Nephron progenitor cell (in vitro differentiated cells): ENCODE data around the gene SPAG6.

ENCODE experiments used
- DNase-seq: peaks from one replicate; pipeline ENCODE4 v3.0.0; 2021
- H3K27ac Mint-ChIP-seq: 2 replicates; pipeline ENCODE4 v1.8.0; 2021; ENCODE audit warnings: mild to moderate bottlenecking, moderate library complexity, mixed read lengths
- H3K27me3 Mint-ChIP-seq: 2 replicates; pipeline ENCODE4 v1.8.0; 2021; ENCODE audit warnings: mild to moderate bottlenecking, low read depth, mixed read lengths; ENCODE audit not compliant: poor library complexity
- H3K36me3 Mint-ChIP-seq: 2 replicates; pipeline ENCODE4 v1.8.0; 2021; ENCODE audit warnings: low read depth, mixed read lengths
- H3K4me1 Mint-ChIP-seq: 2 replicates; pipeline ENCODE4 v1.8.0; 2021; ENCODE audit warnings: mixed read lengths
- H3K4me3 Mint-ChIP-seq: 2 replicates; pipeline ENCODE4 v1.8.0; 2021; ENCODE audit warnings: mild to moderate bottlenecking, moderate library complexity, mixed read lengths
- H3K9me3 Mint-ChIP-seq: 2 replicates; pipeline ENCODE4 v1.8.0; 2021; ENCODE audit warnings: mild to moderate bottlenecking, moderate library complexity, mixed read lengths
- CTCF ChIP-seq: fragments of 200-600 bp; sonication (generic); IDR thresholded peaks from 2 replicates; pipeline ENCODE4 v1.5.0; 2021; ENCODE audit warnings: antibody characterized with exemption

The SPAG6 gene

GRCh38 chr10:22455068-22455857 lies 110.0 kb downstream of the SPAG6 start:
- peaks cover 13% of the 10 kb centered on the region for H3K36me3 Mint-ChIP-seq
- TF ChIP-seq CTCF, result no peak
- no peak overlapping the region for H3K4me3 Mint-ChIP-seq
- H3K27ac Mint-ChIP-seq, result peak overlapping the region; percentile 31
- H3K4me1 Mint-ChIP-seq, result peaks cover 54% of the 10 kb centered on the region
- no peaks in the 10 kb centered on the region for H3K27me3 Mint-ChIP-seq
- peaks cover 23% of the 10 kb centered on the region for H3K9me3 Mint-ChIP-seq
- DNase-seq, result no peak

DNA sequence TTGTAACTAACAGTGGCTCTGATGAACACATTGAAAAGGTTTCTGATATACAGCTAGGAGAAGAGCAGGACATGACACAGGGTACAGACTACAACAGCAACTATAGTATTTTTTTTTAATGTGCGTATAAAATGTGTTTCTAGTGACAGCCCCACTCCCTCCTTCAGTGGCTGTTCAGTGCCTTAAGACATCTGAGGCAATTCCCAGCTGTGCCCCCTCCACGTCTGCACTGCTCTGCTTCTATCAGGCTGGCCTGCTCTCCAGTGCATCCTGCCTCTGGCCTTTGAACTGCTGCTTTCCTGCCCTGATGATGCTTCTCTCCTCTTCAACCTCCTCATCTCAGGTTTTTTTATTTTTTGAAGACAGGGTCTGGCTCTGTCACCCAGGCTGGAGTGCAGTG lies 111.2 kb downstream of the SPAG6 start:
- H3K27me3 Mint-ChIP-seq, result no peaks in the 10 kb centered on the region
- H3K36me3 Mint-ChIP-seq, result peaks cover 10% of the 10 kb centered on the region
- peaks cover 58% of the 10 kb centered on the region for H3K4me1 Mint-ChIP-seq
- no peak overlapping the region for H3K4me3 Mint-ChIP-seq
- DNase-seq, result no peak
- peak overlapping the region; percentile 11 for H3K27ac Mint-ChIP-seq
- H3K9me3 Mint-ChIP-seq, result peaks cover 16% of the 10 kb centered on the region
- no peak for TF ChIP-seq CTCF

DNA sequence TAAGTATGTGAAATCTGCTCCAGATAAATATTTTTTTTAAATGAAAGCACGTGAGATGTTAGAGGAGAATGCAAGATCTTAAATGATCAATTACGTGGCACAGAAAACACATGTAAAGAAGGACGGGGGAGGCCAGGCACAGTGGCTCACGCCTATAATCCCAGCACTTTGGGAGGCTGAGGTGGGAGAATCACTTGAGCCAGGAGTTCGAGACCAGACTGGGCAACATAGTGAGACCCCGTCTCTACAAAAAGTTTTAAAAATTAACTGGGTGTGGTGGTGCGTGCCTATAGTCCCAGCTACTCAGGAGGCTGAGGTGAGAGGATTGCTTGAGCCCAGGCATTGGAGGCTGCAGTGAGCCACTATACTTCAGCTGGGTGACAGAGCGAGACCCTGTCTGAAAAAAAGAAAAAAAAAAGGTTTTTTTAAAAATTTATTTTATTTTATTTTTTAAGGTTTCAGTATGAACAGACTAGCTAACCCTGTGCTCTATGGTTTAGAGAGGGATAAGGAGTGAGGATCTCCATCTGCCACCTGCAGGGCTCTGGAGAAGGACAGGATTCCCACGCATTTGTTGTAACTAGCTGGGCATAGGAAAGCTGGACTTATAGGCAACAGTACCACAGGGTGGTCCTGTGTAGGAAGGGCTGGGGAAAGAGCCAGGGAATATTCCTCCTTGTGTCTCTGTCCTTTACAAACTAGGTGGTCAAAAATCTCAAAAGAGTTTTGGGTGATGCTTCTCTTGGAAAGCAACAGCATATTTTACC lies 113.2 kb downstream of the SPAG6 start:
- H3K27ac Mint-ChIP-seq, result no peak overlapping the region
- H3K27me3 Mint-ChIP-seq, result no peaks in the 10 kb centered on the region
- no peak for DNase-seq
- H3K9me3 Mint-ChIP-seq, result peaks cover 4% of the 10 kb centered on the region
- peaks cover 4% of the 10 kb centered on the region for H3K36me3 Mint-ChIP-seq
- peaks cover 66% of the 10 kb centered on the region for H3K4me1 Mint-ChIP-seq
- TF ChIP-seq CTCF, result no peak
- H3K4me3 Mint-ChIP-seq, result no peak overlapping the region

DNA sequence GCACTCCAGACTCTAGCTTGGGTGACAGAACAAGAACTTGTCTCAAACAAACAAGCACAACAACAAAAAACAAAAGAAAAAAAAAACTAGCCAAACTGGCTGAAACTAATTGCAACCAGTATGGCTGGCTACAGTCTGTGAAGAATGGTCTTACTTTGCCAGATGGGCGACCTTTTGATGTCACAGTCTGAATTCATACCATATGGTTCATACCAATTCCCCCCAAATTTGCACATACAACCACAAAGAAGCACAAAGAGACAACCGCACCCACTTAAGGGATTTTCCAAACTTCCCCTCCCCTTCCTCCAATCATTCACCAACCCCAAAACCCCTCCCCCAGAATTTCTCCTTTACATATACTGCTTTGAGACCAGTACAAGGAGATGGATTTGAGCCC lies 114.2 kb downstream of the SPAG6 start:
- Mint-ChIP-seq H3K4me3 (no peak overlapping the region), H3K4me1 (peaks cover 62% of the 10 kb centered on the region), H3K27ac (no peak overlapping the region), H3K36me3 (no peaks in the 10 kb centered on the region), H3K27me3 (no peaks in the 10 kb centered on the region), H3K9me3 (no peaks in the 10 kb centered on the region)
- TF ChIP-seq CTCF, result no peak
- DNase-seq, result no peak

DNA sequence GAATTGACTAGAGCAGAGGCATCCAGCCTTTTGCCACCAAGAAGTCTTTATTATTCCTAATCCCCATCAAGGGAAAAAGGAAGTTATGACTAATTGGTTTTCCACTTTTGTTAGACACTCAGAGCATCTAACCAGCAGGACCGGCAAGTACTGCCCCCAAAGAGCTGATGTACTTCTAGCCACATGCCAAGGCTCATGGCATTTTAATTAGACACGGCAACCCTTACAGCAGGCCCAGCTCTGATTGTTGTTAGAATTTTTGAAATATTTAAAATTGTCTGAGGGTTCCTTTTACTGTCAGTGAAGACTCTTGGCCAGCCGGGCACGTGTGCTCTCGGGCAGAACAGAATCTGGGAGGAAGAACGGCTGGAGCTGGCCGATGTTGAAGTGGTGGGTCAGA lies 114.8 kb downstream of the SPAG6 start:
- Mint-ChIP-seq H3K4me3 (no peak overlapping the region), H3K9me3 (no peaks in the 10 kb centered on the region), H3K27ac (no peak overlapping the region), H3K27me3 (no peaks in the 10 kb centered on the region), H3K36me3 (no peaks in the 10 kb centered on the region), H3K4me1 (peaks cover 62% of the 10 kb centered on the region)
- no peak for DNase-seq
- TF ChIP-seq CTCF, result no peak
